HCT116 (cell line): Measurements from ENCODE around the gene CCDC182.

Source experiments
- EZH2 ChIP-seq: fragments of 200-600 bp; sonication (generic); IDR thresholded peaks from 2 replicates; pipeline ENCODE4 v1.6.1; 2017; ENCODE audit warnings: antibody characterized with exemption, mixed run types
- EZH2phosphoT487 ChIP-seq: fragments of 200-600 bp; IDR thresholded peaks from 2 replicates; pipeline ENCODE4 v1.6.1; 2018; ENCODE audit warnings: antibody characterized with exemption, borderline replicate concordance
- FOSL1 ChIP-seq: IDR thresholded peaks from 2 replicates; pipeline ENCODE4 v1.6.1; 2012; ENCODE audit warnings: low read depth
- MAX ChIP-seq: IDR thresholded peaks from 2 replicates; pipeline ENCODE4 v1.6.1; 2012
- POLR2A ChIP-seq: IDR thresholded peaks from 2 replicates; pipeline ENCODE4 v1.7.0; 2011; ENCODE audit warnings: borderline replicate concordance; ENCODE audit not compliant: insufficient read depth, insufficient read length; ENCODE audit errors: extremely low read depth
- POLR2AphosphoS5 ChIP-seq: IDR thresholded peaks from 2 replicates; pipeline ENCODE4 v1.6.1; 2011; ENCODE audit warnings: mild to moderate bottlenecking, low read depth, low read length, moderate library complexity
- RAD21 ChIP-seq: IDR thresholded peaks from 2 replicates; pipeline ENCODE4 v1.6.1; 2012; ENCODE audit warnings: low read depth, mild to moderate bottlenecking
- REST ChIP-seq: IDR thresholded peaks from 2 replicates; pipeline ENCODE4 v1.6.1; 2012; ENCODE audit warnings: low read depth
- SIN3A ChIP-seq: IDR thresholded peaks from 2 replicates; pipeline ENCODE4 v1.6.1; 2012; ENCODE audit warnings: low read depth
- TF ChIP-seq, protein P1 (sequence below), 3 experiments: fragments of 200-600 bp in 1 of 3; sonication (generic) in 1 of 3; IDR thresholded peaks in 2 of 3; conservative IDR thresholded peaks in 1 of 3; 2 replicates each; pipeline ENCODE4 v1.5.1; 2012 to 2017; ENCODE audit warnings: low read depth in 2 of 3, low read length in 2 of 3, antibody characterized with exemption in 1 of 3, borderline replicate concordance in 1 of 3, control low read depth in 1 of 3, mild to moderate bottlenecking in 1 of 3, mixed read lengths in 1 of 3, mixed run types in 1 of 3, moderate library complexity in 1 of 3; ENCODE audit not compliant: insufficient read depth in 1 of 3

DNA sequence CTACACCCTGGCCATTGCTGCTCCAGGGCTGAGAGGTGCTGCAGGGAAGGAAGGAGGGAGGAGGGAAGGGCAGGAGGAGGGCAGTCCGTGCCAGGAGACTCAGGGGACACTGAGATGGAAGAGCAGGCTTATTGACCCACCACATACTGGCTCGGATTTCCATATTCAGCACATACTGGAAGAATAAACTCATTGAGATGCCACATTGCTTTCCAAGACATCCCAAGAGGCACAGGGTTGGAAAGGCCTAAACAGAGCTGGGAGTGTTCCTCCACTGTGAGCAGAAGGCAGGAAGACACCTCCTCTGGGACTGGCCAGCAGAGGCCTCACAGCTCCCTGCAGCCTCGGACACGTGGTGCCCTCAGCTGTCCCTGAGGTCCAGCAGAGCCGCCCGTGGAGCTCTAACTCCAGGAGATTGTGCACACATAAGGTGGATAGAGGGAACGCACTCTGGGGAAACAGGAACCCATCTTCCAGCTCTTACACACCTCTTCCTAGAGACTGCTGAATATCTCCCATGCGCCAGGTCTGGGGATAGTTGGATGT lies 17.4 kb downstream of the CCDC182 start:
- TF ChIP-seq EZH2phosphoT487 = no peak
- TF ChIP-seq POLR2AphosphoS5 = no peak
- TF ChIP-seq, protein P1, sequence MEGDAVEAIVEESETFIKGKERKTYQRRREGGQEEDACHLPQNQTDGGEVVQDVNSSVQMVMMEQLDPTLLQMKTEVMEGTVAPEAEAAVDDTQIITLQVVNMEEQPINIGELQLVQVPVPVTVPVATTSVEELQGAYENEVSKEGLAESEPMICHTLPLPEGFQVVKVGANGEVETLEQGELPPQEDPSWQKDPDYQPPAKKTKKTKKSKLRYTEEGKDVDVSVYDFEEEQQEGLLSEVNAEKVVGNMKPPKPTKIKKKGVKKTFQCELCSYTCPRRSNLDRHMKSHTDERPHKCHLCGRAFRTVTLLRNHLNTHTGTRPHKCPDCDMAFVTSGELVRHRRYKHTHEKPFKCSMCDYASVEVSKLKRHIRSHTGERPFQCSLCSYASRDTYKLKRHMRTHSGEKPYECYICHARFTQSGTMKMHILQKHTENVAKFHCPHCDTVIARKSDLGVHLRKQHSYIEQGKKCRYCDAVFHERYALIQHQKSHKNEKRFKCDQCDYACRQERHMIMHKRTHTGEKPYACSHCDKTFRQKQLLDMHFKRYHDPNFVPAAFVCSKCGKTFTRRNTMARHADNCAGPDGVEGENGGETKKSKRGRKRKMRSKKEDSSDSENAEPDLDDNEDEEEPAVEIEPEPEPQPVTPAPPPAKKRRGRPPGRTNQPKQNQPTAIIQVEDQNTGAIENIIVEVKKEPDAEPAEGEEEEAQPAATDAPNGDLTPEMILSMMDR (IDR thresholded peaks at IDR 0.05 in 2 of 3, conservative IDR thresholded peaks at IDR 0.05 in 1 of 3; ENCODE audit: borderline replicate concordance in 1 of 3, insufficient read depth in 1 of 3, low read depth in 2 of 3, low read length in 2 of 3) = no peak
- no peak for TF ChIP-seq RAD21
- TF ChIP-seq MAX = no peak
- no peak for TF ChIP-seq POLR2A
- TF ChIP-seq REST = no peak
- no peak for TF ChIP-seq FOSL1
- TF ChIP-seq EZH2 = no peak
- TF ChIP-seq SIN3A = no peak
